Epithelial cell of proximal tubule (primary cell): ENCODE measurements around the gene NME9. TPM values are rescaled to one million over a fixed set of nuclear protein-coding genes. Genes with fewer than 3 reads are reported as not detected.
A peak's percentile ranks its signal among the peaks of the same experiment; 100 is the strongest.
"Not testable (repeated sequence)": the region's sequence is repeated elsewhere in the genome, so short reads cannot be mapped to it uniquely, and the experiment has no call there.

Experiments used
- DNase-seq: peaks from one replicate; pipeline ENCODE4 v3.0.0-alpha.2; 2011; ENCODE audit warnings: low read depth
- H3K4me3 ChIP-seq: 2 replicates; pipeline ENCODE4 v1.5.1; 2011; ENCODE audit warnings: low read depth, mild to moderate bottlenecking, low read length
- total RNA-seq: library from RNA; depleted of rRNA; stranded (reverse); fragments of >200 nt; gene quantifications from 2 replicates; pipeline ENCODE4 v1.2.3, GENCODE V29; 2015
- TF ChIP-seq, protein P1 (sequence below): conservative IDR thresholded peaks from 2 replicates; pipeline ENCODE4 v1.5.1; 2012; ENCODE audit warnings: low read depth, mild to moderate bottlenecking, low read length

NME9 gene
- total RNA-seq = 0.43 TPM in 1 of 2 replicates, not detected in the other

DNA sequence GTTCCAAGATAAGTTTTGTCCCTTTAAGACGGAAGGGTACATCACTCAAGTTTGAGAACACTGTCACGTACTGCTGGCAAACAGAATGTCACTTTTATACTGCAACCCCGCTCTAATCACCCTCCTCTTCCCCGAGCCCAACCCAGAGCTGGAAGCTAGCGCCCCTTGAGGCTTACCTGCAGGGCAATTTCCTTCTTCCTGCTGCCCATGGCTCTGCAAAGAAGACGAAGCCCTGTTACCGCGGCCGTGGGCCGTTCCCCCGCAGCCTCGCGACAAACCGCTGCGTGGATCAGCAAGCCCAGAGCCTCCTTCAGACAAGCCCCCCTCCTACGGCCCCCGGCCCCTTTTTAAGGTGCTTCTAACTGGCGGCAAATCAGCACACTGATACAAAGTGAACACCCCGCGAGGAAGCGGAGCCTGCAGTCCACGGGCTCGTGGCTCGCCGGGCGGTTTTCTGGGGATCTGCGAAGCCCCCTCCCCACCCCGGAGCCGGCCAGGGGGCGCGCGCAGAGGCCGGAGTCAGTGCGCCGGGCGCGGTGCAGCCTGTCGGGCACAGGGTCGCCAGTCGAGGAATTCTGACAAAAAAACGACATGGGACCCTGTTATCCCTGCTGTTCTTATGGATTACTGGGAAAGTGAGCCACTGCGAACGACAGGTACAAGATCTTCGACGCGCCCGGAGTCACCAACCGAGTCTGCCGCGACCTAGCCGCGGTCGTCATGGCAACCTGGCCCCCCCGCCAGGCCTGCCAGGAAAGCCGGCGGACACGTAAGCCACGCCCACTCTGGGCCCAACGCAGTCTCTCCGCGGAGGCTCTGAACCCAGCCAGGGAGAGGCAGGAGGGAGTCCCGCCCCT lies at the start of gene NME9:
Gene NME9, minus strand, starts transcription at position 725 of the 857 bp plus-strand sequence. Its CDS starts 516 bp downstream, at position 209.
- no peak for DNase-seq
- H3K4me3 ChIP-seq = peak within 1 kb of the TSS; percentile 78
- TF ChIP-seq, protein P1, sequence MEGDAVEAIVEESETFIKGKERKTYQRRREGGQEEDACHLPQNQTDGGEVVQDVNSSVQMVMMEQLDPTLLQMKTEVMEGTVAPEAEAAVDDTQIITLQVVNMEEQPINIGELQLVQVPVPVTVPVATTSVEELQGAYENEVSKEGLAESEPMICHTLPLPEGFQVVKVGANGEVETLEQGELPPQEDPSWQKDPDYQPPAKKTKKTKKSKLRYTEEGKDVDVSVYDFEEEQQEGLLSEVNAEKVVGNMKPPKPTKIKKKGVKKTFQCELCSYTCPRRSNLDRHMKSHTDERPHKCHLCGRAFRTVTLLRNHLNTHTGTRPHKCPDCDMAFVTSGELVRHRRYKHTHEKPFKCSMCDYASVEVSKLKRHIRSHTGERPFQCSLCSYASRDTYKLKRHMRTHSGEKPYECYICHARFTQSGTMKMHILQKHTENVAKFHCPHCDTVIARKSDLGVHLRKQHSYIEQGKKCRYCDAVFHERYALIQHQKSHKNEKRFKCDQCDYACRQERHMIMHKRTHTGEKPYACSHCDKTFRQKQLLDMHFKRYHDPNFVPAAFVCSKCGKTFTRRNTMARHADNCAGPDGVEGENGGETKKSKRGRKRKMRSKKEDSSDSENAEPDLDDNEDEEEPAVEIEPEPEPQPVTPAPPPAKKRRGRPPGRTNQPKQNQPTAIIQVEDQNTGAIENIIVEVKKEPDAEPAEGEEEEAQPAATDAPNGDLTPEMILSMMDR = peak; percentile 75

GRCh38 chr3:138378990-138379389 lies 49.3 kb upstream of the NME9 start:
- DNase-seq = no peak
- H3K4me3 ChIP-seq = no peak overlapping the region
- TF ChIP-seq, protein P1 = no peak

DNA sequence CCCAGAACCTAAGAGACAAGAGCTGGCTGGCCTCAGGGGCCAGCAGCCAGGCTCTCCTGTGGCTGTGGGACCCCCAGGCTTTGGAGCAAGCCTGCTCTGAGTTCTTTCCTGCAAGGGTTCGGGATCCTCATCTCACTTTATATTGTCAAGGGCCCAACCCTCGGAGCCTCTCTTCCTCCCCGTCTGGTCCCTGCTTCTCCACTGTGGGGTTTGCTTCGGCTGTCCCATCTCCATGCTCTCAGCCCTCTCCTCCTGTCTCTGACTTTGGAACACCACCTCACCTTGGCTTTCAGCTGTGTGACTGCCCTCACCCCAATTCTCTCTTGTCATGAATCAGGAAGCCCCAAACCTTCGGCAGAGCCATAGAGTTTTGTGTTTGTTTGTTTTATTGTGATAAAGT lies 48.7 kb upstream of the NME9 start:
- no peak for DNase-seq
- no peak overlapping the region for H3K4me3 ChIP-seq
- TF ChIP-seq, protein P1 = no peak

DNA sequence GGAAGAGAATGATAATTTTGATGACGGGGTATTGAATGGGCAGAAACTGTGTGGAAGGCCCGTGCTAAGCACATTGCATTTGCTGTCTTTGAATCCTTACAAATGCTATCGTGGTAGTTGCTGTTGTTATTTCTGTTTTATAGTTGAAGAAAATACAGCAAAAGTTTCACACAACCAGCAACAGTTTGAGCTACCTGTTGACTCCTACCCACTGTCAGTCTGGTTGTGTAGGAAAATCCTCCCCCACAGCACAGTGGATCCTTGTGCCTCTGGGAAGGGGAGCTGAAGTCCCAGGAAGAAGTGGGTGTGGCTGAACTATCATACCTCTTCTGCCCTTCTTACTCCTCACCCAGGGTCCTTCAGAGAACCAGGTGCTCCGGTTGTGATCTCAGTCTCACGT lies 48.2 kb upstream of the NME9 start:
- TF ChIP-seq, protein P1 = no peak
- DNase-seq = no peak
- H3K4me3 ChIP-seq = no peak overlapping the region

DNA sequence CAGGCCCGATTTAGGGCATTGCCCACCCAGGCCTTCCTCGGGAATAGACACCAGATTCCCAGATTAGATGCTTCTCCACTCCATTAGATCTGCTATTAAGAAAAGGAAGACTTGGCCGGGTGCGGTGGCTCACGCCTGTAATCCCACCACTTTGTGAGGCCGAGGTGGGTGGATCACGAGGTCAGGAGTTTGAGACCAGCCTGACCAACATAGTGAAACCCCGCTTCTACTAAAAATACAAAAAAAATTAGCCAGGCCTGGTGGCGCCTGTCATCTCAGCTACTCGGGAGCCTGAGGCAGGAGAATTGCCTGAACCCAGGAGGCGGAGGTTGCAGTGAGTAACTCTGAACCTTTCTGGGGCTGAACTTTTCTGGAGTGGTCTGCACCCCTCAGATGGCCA lies 47.6 kb upstream of the NME9 start:
- DNase-seq, H3K4me3 ChIP-seq: not testable (repeated sequence)

DNA sequence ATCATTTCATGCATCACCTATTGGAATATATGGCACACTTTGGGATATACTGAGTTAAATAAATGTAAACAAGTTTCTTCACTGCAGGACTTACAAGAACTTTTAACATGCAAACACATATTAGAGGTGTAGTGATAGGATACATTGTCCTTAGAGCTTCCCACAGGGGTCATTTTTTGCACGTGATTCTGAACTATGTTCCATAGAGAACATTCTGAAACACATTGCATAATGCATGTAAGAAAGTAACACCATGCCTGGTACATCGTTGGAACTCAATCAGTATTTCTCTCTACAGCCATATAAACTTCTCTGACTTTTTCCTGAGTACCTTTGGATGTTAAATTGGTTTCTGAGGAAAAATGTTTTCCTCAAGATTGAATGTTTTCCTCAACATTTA lies 47.0 kb upstream of the NME9 start:
- TF ChIP-seq, protein P1 = no peak
- H3K4me3 ChIP-seq = no peak overlapping the region
- no peak for DNase-seq

DNA sequence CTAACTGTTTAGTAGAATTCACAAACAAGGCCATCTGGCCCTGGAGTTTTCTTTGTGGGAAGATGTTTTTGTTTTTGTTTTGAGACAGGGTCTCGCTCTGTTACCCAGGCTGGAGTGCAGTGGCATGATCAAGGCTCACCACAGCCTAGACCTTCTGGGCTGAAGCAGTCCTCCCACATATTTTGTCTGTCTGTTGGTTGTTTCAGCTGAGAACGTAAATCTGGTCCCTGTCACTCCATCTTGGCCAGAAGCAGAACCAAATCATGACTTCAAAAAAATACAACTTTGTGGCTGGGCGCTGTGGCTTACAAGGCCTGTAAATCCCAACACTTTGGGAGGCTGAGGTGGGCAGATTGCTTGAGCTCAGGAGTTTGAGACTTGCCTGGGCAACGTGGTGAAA lies 45.8 kb upstream of the NME9 start:
- H3K4me3 ChIP-seq = no peak overlapping the region
- TF ChIP-seq, protein P1 = no peak
- DNase-seq = no peak
